Peyer's patch (tissue), 4 donors: ENCODE measurements around the gene EPHA5. TPM values are rescaled to one million over a fixed set of nuclear protein-coding genes. Genes with fewer than 3 reads are reported as not detected.

ENCODE experiments used
- DNase-seq, 3 donors: peaks; one replicate each; pipeline ENCODE4 v3.0.0-alpha.2; 2017 to 2019
- H3K27ac ChIP-seq, 4 donors: fragments of 200-600 bp; sonication (generic); one replicate each; pipeline ENCODE4 v1.5.1; 2016 to 2019
- H3K27me3 ChIP-seq, 2 donors: fragments of 200-600 bp; sonication (generic); one replicate each; pipeline ENCODE4 v1.5.1; 2019
- H3K36me3 ChIP-seq, 3 donors: fragments of 200-600 bp; sonication (generic); one replicate each; pipeline ENCODE4 v1.5.1; 2016 to 2019
- H3K4me1 ChIP-seq, 4 donors: fragments of 200-600 bp; sonication (generic); one replicate each; pipeline ENCODE4 v1.5.1; 2016 to 2019
- H3K4me3 ChIP-seq, 4 donors: fragments of 200-600 bp; sonication (generic); 1 replicate in 3 of 4; 2 replicates in 1 of 4; pipeline ENCODE4 v1.5.1; 2016 to 2019; ENCODE audit warnings: mild to moderate bottlenecking in 1 of 4
- H3K9me3 ChIP-seq, 4 donors: fragments of 200-600 bp; sonication (generic); one replicate each; pipeline ENCODE4 v1.5.1; 2016 to 2019; ENCODE audit warnings: mild to moderate bottlenecking in 1 of 4
- POLR2A ChIP-seq, 2 donors: fragments of 450-650 bp; IDR thresholded peaks; one replicate each; pipeline ENCODE4 v1.5.1; 2017; ENCODE audit warnings: antibody characterized with exemption in 2 of 2, mild to moderate bottlenecking in 2 of 2, moderate library complexity in 2 of 2
- total RNA-seq, 4 donors: library from RNA; depleted of rRNA; stranded (reverse); fragments of >200 nt; gene quantifications; one replicate each; pipeline ENCODE4 v1.1.0, GENCODE V29; 2016
- TF ChIP-seq, protein P1 (sequence below), 6 experiments: fragments of 450-650 bp in 4 of 6; fragments of 200-600 bp in 2 of 6; sonication (generic) in 1 of 6; IDR thresholded peaks; one replicate each; pipeline ENCODE4 v1.5.1; 2017 to 2019; ENCODE audit warnings: antibody characterized with exemption in 6 of 6, mild to moderate bottlenecking in 3 of 6, moderate library complexity in 1 of 6

EPHA5 gene
- total RNA-seq, 4 donors from 2014 or later = 0.09 TPM; not detected in 3

- Histone ChIP-seq H3K36me3 (no peaks in the 10 kb centered on the region), H3K27me3 (no peaks in the 10 kb centered on the region), H3K27ac (no peak overlapping the region), H3K4me3 (no peak overlapping the region), H3K9me3 (no peaks in the 10 kb centered on the region), H3K4me1 (no peaks in the 10 kb centered on the region)
- TF ChIP-seq POLR2A (IDR thresholded peaks at IDR 0.05) = no peak
- TF ChIP-seq, protein P1, sequence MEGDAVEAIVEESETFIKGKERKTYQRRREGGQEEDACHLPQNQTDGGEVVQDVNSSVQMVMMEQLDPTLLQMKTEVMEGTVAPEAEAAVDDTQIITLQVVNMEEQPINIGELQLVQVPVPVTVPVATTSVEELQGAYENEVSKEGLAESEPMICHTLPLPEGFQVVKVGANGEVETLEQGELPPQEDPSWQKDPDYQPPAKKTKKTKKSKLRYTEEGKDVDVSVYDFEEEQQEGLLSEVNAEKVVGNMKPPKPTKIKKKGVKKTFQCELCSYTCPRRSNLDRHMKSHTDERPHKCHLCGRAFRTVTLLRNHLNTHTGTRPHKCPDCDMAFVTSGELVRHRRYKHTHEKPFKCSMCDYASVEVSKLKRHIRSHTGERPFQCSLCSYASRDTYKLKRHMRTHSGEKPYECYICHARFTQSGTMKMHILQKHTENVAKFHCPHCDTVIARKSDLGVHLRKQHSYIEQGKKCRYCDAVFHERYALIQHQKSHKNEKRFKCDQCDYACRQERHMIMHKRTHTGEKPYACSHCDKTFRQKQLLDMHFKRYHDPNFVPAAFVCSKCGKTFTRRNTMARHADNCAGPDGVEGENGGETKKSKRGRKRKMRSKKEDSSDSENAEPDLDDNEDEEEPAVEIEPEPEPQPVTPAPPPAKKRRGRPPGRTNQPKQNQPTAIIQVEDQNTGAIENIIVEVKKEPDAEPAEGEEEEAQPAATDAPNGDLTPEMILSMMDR (IDR thresholded peaks at IDR 0.05) = no peak
- no peak for DNase-seq
Measured at GRCh38 chr4:65552057-65552456, 118.2 kb downstream of the EPHA5 start.

DNA sequence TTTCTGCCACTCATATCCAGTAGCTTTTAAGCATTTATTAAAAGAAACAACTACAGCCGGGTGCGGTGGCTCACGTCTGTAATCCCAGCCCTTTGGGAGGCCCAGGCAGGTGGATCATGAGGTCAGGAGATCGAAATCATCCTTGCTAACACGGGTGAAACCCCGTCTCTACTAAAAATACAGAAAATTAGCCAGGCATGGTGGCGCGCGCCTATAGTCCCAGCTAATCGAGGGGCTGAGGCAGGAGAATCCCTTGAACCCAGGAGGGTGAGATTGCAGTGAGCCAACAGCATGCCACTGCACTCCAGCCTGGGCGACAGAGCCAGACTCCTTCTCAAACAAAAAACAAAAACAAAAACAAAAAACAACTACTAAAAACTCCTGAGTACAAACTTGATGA, 119.8 kb downstream of the EPHA5 start:
- Histone ChIP-seq H3K27ac (no peak overlapping the region), H3K36me3 (no peaks in the 10 kb centered on the region), H3K4me1 (no peaks in the 10 kb centered on the region), H3K9me3 (no peaks in the 10 kb centered on the region), H3K4me3 (no peak overlapping the region), H3K27me3 (no peaks in the 10 kb centered on the region)
- TF ChIP-seq, protein P1 (IDR thresholded peaks at IDR 0.05) = no peak
- no peak for TF ChIP-seq POLR2A (IDR thresholded peaks at IDR 0.05)
- DNase-seq = no peak

DNA sequence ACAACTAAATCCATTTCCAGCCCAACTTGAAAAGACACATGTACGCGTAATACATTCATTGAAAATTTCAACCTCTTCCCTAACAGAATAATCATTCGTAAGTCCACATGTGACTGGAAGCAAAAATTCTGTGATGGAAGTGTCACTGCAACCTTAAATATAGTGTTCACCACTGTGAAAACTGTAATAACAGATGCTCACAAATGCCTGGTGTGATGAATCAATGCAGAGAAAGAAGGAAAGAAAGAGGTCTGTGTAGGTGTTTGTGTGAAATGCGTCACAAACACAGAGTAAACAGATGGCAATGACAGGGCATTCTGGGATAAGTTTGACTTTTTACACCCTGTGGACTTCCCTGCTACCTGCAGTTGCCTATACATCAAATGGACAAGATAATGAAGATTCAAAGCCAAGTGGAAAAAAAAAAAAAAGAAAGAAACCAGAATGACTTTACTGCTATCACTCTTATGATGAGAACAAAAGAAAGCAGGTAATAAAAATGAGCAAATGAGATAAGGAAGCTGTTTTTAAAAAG, 123.3 kb downstream of the EPHA5 start:
- Histone ChIP-seq H3K9me3 (no peaks in the 10 kb centered on the region), H3K27ac (no peak overlapping the region), H3K27me3 (no peaks in the 10 kb centered on the region), H3K4me3 (no peak overlapping the region), H3K4me1 (no peaks in the 10 kb centered on the region), H3K36me3 (no peaks in the 10 kb centered on the region)
- TF ChIP-seq, protein P1 (IDR thresholded peaks at IDR 0.05) = no peak
- TF ChIP-seq POLR2A (IDR thresholded peaks at IDR 0.05) = no peak
- no peak for DNase-seq

DNA sequence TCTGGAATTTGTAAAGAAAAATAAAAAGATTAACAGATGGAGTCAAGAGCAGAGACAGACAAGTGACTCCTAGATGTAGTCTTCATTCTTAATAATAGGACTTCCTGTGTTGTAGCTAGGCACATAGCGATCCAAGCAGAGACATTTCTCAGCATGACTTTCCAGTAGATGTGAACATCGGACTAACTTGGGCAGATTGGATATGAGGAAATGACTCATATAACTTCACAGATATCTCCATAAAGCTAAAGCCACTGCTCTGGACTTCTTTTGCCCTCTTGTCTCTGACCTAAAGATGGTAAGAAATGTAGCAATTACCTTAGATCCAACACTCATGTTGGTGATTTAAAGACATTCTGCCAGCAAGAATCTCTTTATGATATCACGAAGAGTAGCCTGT, 131.7 kb downstream of the EPHA5 start:
- DNase-seq = no peak
- Histone ChIP-seq H3K27me3 (no peaks in the 10 kb centered on the region), H3K4me3 (no peak overlapping the region), H3K9me3 (no peaks in the 10 kb centered on the region), H3K36me3 (no peaks in the 10 kb centered on the region), H3K27ac (no peak overlapping the region), H3K4me1 (no peaks in the 10 kb centered on the region)
- no peak for TF ChIP-seq POLR2A (IDR thresholded peaks at IDR 0.05)
- TF ChIP-seq, protein P1 (IDR thresholded peaks at IDR 0.05) = no peak

DNA sequence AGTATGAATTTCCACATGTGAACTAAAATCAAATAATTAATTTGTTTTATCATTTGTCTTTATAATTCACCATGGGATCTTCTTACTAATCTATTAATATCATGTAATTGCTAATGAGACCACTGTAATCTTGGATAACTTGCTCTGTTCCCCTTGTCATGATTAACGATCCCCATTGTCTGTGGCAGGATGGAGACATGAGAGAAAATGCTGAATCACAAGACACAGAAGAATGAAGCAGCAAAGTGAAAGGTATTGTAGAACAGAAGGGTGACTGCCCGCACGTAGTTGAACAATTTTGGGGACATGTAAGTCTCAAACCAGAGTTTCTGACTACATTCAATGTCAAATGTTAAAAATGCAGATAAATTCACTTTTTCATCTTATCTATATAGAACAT, 135.2 kb downstream of the EPHA5 start:
- no peak overlapping the region for H3K27ac ChIP-seq
- H3K4me3 ChIP-seq = no peak overlapping the region
- DNase-seq = no peak
- H3K36me3 ChIP-seq = no peaks in the 10 kb centered on the region
- no peaks in the 10 kb centered on the region for H3K9me3 ChIP-seq
- no peak for TF ChIP-seq POLR2A (IDR thresholded peaks at IDR 0.05)
- TF ChIP-seq, protein P1 (IDR thresholded peaks at IDR 0.05) = no peak
- no peaks in the 10 kb centered on the region for H3K27me3 ChIP-seq
- H3K4me1 ChIP-seq = no peaks in the 10 kb centered on the region

DNA sequence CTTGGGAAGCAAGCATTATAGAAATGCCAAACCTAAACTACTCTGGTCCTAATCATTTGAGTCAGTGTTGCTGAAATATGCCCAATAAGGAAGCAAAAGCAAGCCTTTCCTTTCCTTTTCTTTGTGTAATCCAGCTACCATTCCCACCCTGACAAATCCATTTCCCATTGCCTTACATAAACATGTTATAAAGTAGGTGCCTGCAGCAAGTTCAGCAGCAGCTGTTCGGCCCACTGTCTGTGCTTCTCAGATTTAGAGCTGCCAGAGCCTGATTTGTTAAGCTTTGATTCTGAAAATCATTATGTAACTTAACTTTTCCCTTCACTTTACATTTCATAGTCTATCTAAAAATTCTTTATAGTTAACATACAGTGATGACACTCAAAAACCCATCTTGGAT, 148.6 kb downstream of the EPHA5 start:
- Histone ChIP-seq H3K27me3 (no peaks in the 10 kb centered on the region), H3K4me3 (no peak overlapping the region), H3K9me3 (no peaks in the 10 kb centered on the region), H3K27ac (no peak overlapping the region), H3K4me1 (no peaks in the 10 kb centered on the region), H3K36me3 (no peaks in the 10 kb centered on the region)
- DNase-seq = no peak
- TF ChIP-seq POLR2A (IDR thresholded peaks at IDR 0.05) = no peak
- TF ChIP-seq, protein P1 (IDR thresholded peaks at IDR 0.05) = no peak
